ENCODE measurements around the gene GLIS1. TPM values are rescaled to one million over a fixed set of nuclear protein-coding genes. Genes with fewer than 3 reads are reported as not detected.

Gene GLIS1
- total and polyA plus RNA-seq, 10 of the 15 experiments (the other 5 are each of a cell fraction or from before 2014, with no cell fraction given) = not detected

DNA sequence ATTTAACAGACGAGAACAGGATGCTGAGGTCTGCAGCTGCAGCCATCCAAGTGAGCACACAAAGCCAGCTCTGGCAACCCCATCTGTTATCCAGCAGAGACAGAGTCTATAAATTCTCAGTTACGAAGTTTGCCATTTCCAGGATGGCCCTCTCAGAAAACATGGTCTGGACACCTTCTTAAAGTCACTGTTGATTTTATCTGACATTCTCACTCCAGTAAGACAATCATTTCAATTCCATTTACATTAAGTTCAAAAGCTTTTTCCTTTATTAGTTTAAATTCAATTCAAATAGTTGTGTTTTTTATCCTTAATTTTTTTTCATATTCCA lies 154.2 kb downstream of the GLIS1 start (continued):
- TF ChIP-seq, protein P1, sequence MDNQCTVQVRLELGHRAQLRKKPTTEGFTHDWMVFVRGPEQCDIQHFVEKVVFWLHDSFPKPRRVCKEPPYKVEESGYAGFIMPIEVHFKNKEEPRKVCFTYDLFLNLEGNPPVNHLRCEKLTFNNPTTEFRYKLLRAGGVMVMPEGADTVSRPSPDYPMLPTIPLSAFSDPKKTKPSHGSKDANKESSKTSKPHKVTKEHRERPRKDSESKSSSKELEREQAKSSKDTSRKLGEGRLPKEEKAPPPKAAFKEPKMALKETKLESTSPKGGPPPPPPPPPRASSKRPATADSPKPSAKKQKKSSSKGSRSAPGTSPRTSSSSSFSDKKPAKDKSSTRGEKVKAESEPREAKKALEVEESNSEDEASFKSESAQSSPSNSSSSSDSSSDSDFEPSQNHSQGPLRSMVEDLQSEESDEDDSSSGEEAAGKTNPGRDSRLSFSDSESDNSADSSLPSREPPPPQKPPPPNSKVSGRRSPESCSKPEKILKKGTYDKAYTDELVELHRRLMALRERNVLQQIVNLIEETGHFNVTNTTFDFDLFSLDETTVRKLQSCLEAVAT (IDR thresholded peaks at IDR 0.05) = no peak
- no peak for TF ChIP-seq NR2F1 (conservative IDR thresholded peaks at IDR 0.05)

DNA sequence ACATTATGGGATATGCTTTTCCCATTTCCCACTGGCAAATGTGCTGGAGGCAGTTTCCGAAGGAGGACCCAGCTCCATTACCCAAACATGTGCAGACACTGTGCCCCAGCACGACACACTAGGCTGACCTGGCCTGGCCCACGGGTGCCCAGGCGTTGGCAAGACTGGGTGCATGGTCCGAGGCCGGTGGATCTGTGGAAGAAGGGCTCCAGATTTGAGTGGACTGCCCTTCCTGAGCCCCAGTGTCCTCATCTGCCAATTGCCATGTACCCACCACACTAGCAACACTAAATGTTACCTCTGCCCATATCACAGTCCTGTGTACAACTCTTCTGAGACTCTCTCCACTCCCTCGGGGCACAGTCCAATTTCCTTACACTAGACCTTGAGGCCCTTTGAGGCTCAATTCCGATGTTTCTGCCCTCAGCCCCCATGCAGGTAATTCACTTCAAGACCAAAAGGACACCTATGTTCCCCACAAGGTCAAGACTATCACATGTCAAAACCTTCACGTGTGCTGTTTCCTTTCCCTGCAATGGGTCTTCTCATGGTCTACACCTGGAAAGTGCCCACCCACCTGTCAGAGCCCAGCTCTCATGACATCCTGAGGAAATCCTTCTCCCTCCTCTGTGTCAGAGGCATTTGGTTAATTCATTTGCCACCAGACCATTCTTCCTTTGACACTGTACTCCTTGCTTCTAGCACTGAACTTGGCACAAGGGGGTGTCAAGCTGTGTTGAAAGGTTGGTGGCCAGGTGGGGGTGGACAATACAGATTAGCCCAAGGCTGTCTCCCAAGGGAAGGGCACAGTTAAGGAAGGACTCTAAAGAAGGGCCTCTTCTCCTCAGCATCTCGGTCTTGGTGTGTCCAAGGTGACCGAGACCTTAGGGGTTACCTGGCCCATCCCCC lies 154.8 kb downstream of the GLIS1 start:
- Histone ChIP-seq H4K20me1 (ENCODE audit: control insufficient read depth, insufficient read depth) (no peaks in the 10 kb centered on the region), H3K4me1 (ENCODE audit: control insufficient read depth, insufficient read depth, low read length) (no peaks in the 10 kb centered on the region), H3K4me2 (ENCODE audit: control insufficient read depth, insufficient read depth) (no peak overlapping the region), H3K27ac (ENCODE audit: control insufficient read depth, insufficient read depth) (no peak overlapping the region), H3K4me3 (no peak overlapping the region), H2AFZ (ENCODE audit: control insufficient read depth, low read depth, low read length) (no peak overlapping the region), H3K79me2 (ENCODE audit: control insufficient read depth, insufficient read depth, low read length) (no peaks in the 10 kb centered on the region), H3K9ac (ENCODE audit: control insufficient read depth, insufficient read depth, low read length) (no peak overlapping the region), H3K9me3 (replicated peaks; ENCODE audit: control insufficient read depth, insufficient read depth, low read length) (no peaks in the 10 kb centered on the region), H3K27me3 (replicated peaks in 1 of 2; ENCODE audit: control insufficient read depth in 2 of 2, insufficient read depth in 2 of 2, low read length in 1 of 2) (peaks cover 0 to 1% of the 10 kb centered on the region in 2 experiments; a peak in 2 of 4 replicates), H3K36me3 (ENCODE audit: control insufficient read depth in 2 of 2, insufficient read depth in 2 of 2, low read length in 1 of 2) (no peaks in the 10 kb centered on the region)
- DNase-seq (ENCODE audit: low read depth, low spot score) (no peak), FAIRE-seq (no peak), ATAC-seq (no peak)
- intact Hi-C loops (cut with micrococcal nuclease; ENCODE audit: unreplicated experiment) = no loop called here
- CTCF ChIA-PET = no interaction called here
- in situ Hi-C loops (cut with MboI) = no loop called here
- 23% methylated on average over 11 of the region's 11 CpGs for WGBS (ENCODE audit: insufficient coverage, insufficient replicate concordance, low lambda C conversion rate, missing lambda C conversion rate)
- POLR2A ChIA-PET = no interaction called here
- SMC1A ChIA-PET (ENCODE audit: uncharacterized antibody, unreplicated experiment) = no interaction called here
- RAD21 ChIA-PET (ENCODE audit: unreplicated experiment) = no interaction called here
- TF ChIP-seq HDAC6 (IDR thresholded peaks at IDR 0.05; ENCODE audit: unreplicated experiment) (no peak), CHD2 (IDR thresholded peaks at IDR 0.05; ENCODE audit: borderline replicate concordance, low read depth, low read length) (no peak), YBX1 (IDR thresholded peaks at IDR 0.05) (no peak), IKZF2 (IDR thresholded peaks at IDR 0.05) (no peak), POLR2A (IDR thresholded peaks at IDR 0.05; ENCODE audit: low read depth, low read length) (no peak), GABPA (IDR thresholded peaks at IDR 0.05; ENCODE audit: low read depth) (no peak), RELA (IDR thresholded peaks at IDR 0.05; ENCODE audit: borderline replicate concordance, partially characterized antibody) (no peak), TCF3 (IDR thresholded peaks at IDR 0.05; ENCODE audit: borderline replicate concordance, insufficient read depth, low read depth, low read length) (no peak), PAX8 (IDR thresholded peaks at IDR 0.05) (no peak), SMAD5 (IDR thresholded peaks at IDR 0.05; ENCODE audit: low read depth) (no peak), PML (IDR thresholded peaks at IDR 0.05; ENCODE audit: low read length) (no peak), POU2F2 (IDR thresholded peaks at IDR 0.05; ENCODE audit: borderline replicate concordance, low read depth, low read length) (no peak)
- TF ChIP-seq, protein P1 (IDR thresholded peaks at IDR 0.05) = no peak
- BruUV-seq (replicated peaks) = no TSS peak

All from GM12878 (cell line).